RWPE2 (cell line): ENCODE results near the gene LARP4B.

ENCODE experiments used
- ATAC-seq: fragments of 200-7000 bp; cut with Tn5 transposase; 3 replicates; pipeline ENCODE4 v1.9.1; 2021; ENCODE audit warnings: low read depth
- DNase-seq: peaks from one replicate; pipeline ENCODE4 v3.0.0-alpha.2; 2020; ENCODE audit warnings: low spot score
- H3K27ac ChIP-seq: fragments of 450-650 bp; 2 replicates; pipeline ENCODE4 v1.5.1; 2017; ENCODE audit warnings: mild to moderate bottlenecking; ENCODE audit not compliant: poor library complexity, severe bottlenecking
- H3K27me3 ChIP-seq: fragments of 250-450 bp; sonication (Bioruptor Pico); 2 replicates; pipeline ENCODE4 v1.5.1; 2021; ENCODE audit warnings: mild to moderate bottlenecking, moderate library complexity; ENCODE audit not compliant: insufficient read depth, poor library complexity, severe bottlenecking
- H3K36me3 ChIP-seq: fragments of 250-450 bp; sonication (Bioruptor Pico); 2 replicates; pipeline ENCODE4 v1.5.1; 2020; ENCODE audit warnings: low read depth, mild to moderate bottlenecking, moderate library complexity
- H3K4me1 ChIP-seq: fragments of 250-450 bp; sonication (Bioruptor Pico); 2 replicates; pipeline ENCODE4 v1.5.1; 2021; ENCODE audit warnings: mild to moderate bottlenecking, moderate library complexity; ENCODE audit not compliant: insufficient read depth, poor library complexity, severe bottlenecking
- H3K4me3 ChIP-seq: fragments of 250-450 bp; sonication (Bioruptor Pico); 2 replicates; pipeline ENCODE4 v1.5.1; 2021; ENCODE audit warnings: mild to moderate bottlenecking, moderate library complexity; ENCODE audit not compliant: severe bottlenecking
- H3K9me3 ChIP-seq: fragments of 250-450 bp; sonication (Bioruptor Pico); 2 replicates; pipeline ENCODE4 v1.5.1; 2021; ENCODE audit warnings: mild to moderate bottlenecking, moderate library complexity; ENCODE audit not compliant: severe bottlenecking
- CTCF ChIP-seq: fragments of 450-650 bp; IDR thresholded peaks from one replicate; pipeline ENCODE4 v1.5.1; 2017; ENCODE audit warnings: mild to moderate bottlenecking, moderate library complexity; ENCODE audit not compliant: poor library complexity, severe bottlenecking

The LARP4B gene

GRCh38 chr10:921471-922414, 9.8 kb downstream of the LARP4B start:
- ATAC-seq (peak; percentile 79), DNase-seq (no peak)
- H3K9me3 ChIP-seq: no peaks in the 10 kb centered on the region
- no peak overlapping the region for H3K4me3 ChIP-seq
- peaks cover 50% of the 10 kb centered on the region for H3K36me3 ChIP-seq
- TF ChIP-seq CTCF: no peak
- no peaks in the 10 kb centered on the region for H3K27me3 ChIP-seq
- H3K4me1 ChIP-seq: peaks cover 3% of the 10 kb centered on the region
- peak overlapping the region; percentile 10 for H3K27ac ChIP-seq

- Histone ChIP-seq H3K27ac (no peak overlapping the region), H3K27me3 (no peaks in the 10 kb centered on the region), H3K36me3 (peaks cover 37% of the 10 kb centered on the region), H3K9me3 (no peaks in the 10 kb centered on the region), H3K4me1 (peaks cover 3% of the 10 kb centered on the region), H3K4me3 (no peak overlapping the region)
- no peak for DNase-seq
- no peak for ATAC-seq
- TF ChIP-seq CTCF: no peak
Measured at GRCh38 chr10:920450-920849, 11.1 kb downstream of the LARP4B start.

GRCh38 chr10:919481-919880, 12.0 kb downstream of the LARP4B start:
- Histone ChIP-seq H3K36me3 (peaks cover 32% of the 10 kb centered on the region), H3K4me1 (peaks cover 3% of the 10 kb centered on the region), H3K27ac (no peak overlapping the region), H3K4me3 (no peak overlapping the region), H3K9me3 (no peaks in the 10 kb centered on the region), H3K27me3 (no peaks in the 10 kb centered on the region)
- no peak for ATAC-seq
- no peak for TF ChIP-seq CTCF
- no peak for DNase-seq

- Histone ChIP-seq H3K4me3 (no peak overlapping the region), H3K36me3 (peaks cover 33% of the 10 kb centered on the region), H3K27ac (no peak overlapping the region), H3K9me3 (no peaks in the 10 kb centered on the region), H3K4me1 (peaks cover 3% of the 10 kb centered on the region), H3K27me3 (no peaks in the 10 kb centered on the region)
- no peak for TF ChIP-seq CTCF
- ATAC-seq (no peak), DNase-seq (no peak)
Measured at GRCh38 chr10:917999-918398, 13.5 kb downstream of the LARP4B start.

GRCh38 chr10:917416-917720, 14.1 kb downstream of the LARP4B start:
- no peak overlapping the region for H3K4me3 ChIP-seq
- no peak for TF ChIP-seq CTCF
- H3K36me3 ChIP-seq: peaks cover 30% of the 10 kb centered on the region
- H3K4me1 ChIP-seq: peaks cover 3% of the 10 kb centered on the region
- DNase-seq: no peak
- no peaks in the 10 kb centered on the region for H3K9me3 ChIP-seq
- no peak for ATAC-seq
- H3K27me3 ChIP-seq: no peaks in the 10 kb centered on the region
- no peak overlapping the region for H3K27ac ChIP-seq
